ENCODE results near the gene FCHO2.

FCHO2 gene

DNA sequence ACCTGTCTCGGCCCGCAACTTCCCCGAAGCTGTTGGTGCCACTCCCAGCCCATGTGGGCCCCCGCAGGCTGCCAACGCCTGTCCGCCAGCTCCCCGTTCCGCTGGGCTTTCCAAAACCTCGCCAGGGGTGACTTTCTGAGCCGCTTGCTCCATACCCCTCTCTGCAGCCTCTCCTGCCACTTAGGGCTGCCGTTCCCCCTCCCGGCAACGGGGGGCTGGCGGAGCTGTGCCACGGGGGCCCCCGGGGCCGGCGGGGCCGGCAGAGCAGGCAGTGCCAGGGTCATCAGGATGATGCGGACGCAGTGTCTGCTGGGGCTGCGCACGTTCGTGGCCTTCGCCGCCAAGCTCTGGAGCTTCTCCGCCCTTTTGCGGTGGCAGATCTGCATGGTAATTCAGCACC is 40.8 kb downstream of the FCHO2 start:
- Histone ChIP-seq H3F3A (ENCODE audit: insufficient read depth) (no peaks in the 10 kb centered on the region), H3K9ac (ENCODE audit: low read length) (no peak overlapping the region), H3K4me2 (ENCODE audit: low read depth, low read length, poor library complexity, severe bottlenecking) (no peak overlapping the region), H3K36me3 (ENCODE audit: low read length) (no peaks in the 10 kb centered on the region), H3K79me2 (ENCODE audit: insufficient read depth, low read length) (no peaks in the 10 kb centered on the region), H4K20me1 (ENCODE audit: low read depth, low read length) (no peaks in the 10 kb centered on the region), H3K9me3 (ENCODE audit: insufficient read depth, low read length) (no peaks in the 10 kb centered on the region), H3K9me2 (replicated peaks; ENCODE audit: insufficient read depth, low read length) (no peaks in the 10 kb centered on the region), H3K27ac (ENCODE audit: low read depth, low read length) (no peak overlapping the region), H3K27me3 (ENCODE audit: low read length) (no peaks in the 10 kb centered on the region), H2AFZ (ENCODE audit: low read depth, low read length, severe bottlenecking) (no peak overlapping the region), H3K4me3 (ENCODE audit: insufficient read depth, low read length, poor library complexity, severe bottlenecking) (no peak overlapping the region)
- no peak for TF ChIP-seq EZH2phosphoT487 (conservative IDR thresholded peaks at IDR 0.05; ENCODE audit: low read length)
- no peak for TF ChIP-seq CTCF (IDR thresholded peaks at IDR 0.05; ENCODE audit: insufficient read depth, low read length, poor library complexity, severe bottlenecking)

DNA sequence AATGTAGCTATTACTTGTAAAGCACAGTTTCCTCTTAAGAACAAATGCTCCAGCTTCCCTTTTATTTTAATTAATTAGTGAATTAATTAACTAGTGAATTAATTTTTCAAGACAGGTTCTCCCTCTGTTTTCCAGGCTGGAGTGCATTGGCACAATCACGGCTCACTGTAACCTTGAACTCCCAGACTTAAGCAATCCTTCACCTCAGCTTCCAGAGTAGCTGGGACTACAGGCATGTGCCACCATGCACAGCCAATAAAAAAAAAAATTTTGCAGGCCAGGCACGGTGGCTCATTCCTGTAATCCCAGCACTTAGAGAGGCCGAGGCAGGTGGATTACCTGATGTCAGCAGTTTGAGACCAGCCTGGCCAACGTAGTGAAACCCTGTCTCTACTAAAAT is 44.1 kb downstream of the FCHO2 start:
- H3K9ac ChIP-seq (ENCODE audit: low read length) = no peak overlapping the region
- no peak overlapping the region for H2AFZ ChIP-seq (ENCODE audit: low read depth, low read length, severe bottlenecking)
- H3K27ac ChIP-seq (ENCODE audit: low read depth, low read length) = no peak overlapping the region
- no peaks in the 10 kb centered on the region for H3K9me2 ChIP-seq (replicated peaks; ENCODE audit: insufficient read depth, low read length)
- H3K36me3 ChIP-seq (ENCODE audit: low read length) = no peaks in the 10 kb centered on the region
- H3K79me2 ChIP-seq (ENCODE audit: insufficient read depth, low read length) = no peaks in the 10 kb centered on the region
- TF ChIP-seq EZH2phosphoT487 (conservative IDR thresholded peaks at IDR 0.05; ENCODE audit: low read length) (no peak), CTCF (IDR thresholded peaks at IDR 0.05; ENCODE audit: insufficient read depth, low read length, poor library complexity, severe bottlenecking) (no peak)
- no peaks in the 10 kb centered on the region for H4K20me1 ChIP-seq (ENCODE audit: low read depth, low read length)
- no peaks in the 10 kb centered on the region for H3K9me3 ChIP-seq (ENCODE audit: insufficient read depth, low read length)
- H3K4me3 ChIP-seq (ENCODE audit: insufficient read depth, low read length, poor library complexity, severe bottlenecking) = no peak overlapping the region
- no peaks in the 10 kb centered on the region for H3K27me3 ChIP-seq (ENCODE audit: low read length)
- no peaks in the 10 kb centered on the region for H3F3A ChIP-seq (ENCODE audit: insufficient read depth)
- no peak overlapping the region for H3K4me2 ChIP-seq (ENCODE audit: low read depth, low read length, poor library complexity, severe bottlenecking)

GRCh38 chr5:73005886-73006285 is 50.0 kb downstream of the FCHO2 start:
- H3K4me3 ChIP-seq (ENCODE audit: insufficient read depth, low read length, poor library complexity, severe bottlenecking) = no peak overlapping the region
- H3K27me3 ChIP-seq (ENCODE audit: low read length) = no peaks in the 10 kb centered on the region
- TF ChIP-seq CTCF (IDR thresholded peaks at IDR 0.05; ENCODE audit: insufficient read depth, low read length, poor library complexity, severe bottlenecking) (no peak), EZH2phosphoT487 (conservative IDR thresholded peaks at IDR 0.05; ENCODE audit: low read length) (no peak)
- no peaks in the 10 kb centered on the region for H3K9me3 ChIP-seq (ENCODE audit: insufficient read depth, low read length)
- no peaks in the 10 kb centered on the region for H4K20me1 ChIP-seq (ENCODE audit: low read depth, low read length)
- H3K36me3 ChIP-seq (ENCODE audit: low read length) = no peaks in the 10 kb centered on the region
- H2AFZ ChIP-seq (ENCODE audit: low read depth, low read length, severe bottlenecking) = no peak overlapping the region
- H3K9ac ChIP-seq (ENCODE audit: low read length) = no peak overlapping the region
- no peak overlapping the region for H3K27ac ChIP-seq (ENCODE audit: low read depth, low read length)
- H3K9me2 ChIP-seq (replicated peaks; ENCODE audit: insufficient read depth, low read length) = no peaks in the 10 kb centered on the region
- H3F3A ChIP-seq (ENCODE audit: insufficient read depth) = no peaks in the 10 kb centered on the region
- H3K4me2 ChIP-seq (ENCODE audit: low read depth, low read length, poor library complexity, severe bottlenecking) = no peak overlapping the region
- no peaks in the 10 kb centered on the region for H3K79me2 ChIP-seq (ENCODE audit: insufficient read depth, low read length)

DNA sequence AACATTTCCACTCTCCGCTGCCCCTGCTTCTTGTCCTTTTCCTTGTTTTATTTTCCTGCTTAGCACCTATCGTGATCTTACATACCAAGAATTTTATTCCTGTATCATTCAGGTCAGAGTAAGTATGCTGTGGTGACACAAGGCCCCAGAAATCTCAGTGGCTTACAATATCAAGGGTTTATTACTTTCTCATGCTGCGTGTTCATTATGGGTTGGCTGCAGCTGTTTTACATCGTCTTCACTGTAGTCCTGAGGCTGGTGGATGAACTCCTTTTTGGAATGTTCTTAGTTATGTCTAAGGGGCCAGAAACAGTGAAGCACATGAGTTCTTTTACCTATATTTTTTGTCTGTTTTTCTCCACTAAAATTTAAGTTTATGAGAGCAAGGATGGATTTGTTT is 51.2 kb downstream of the FCHO2 start:
- Histone ChIP-seq H3K27ac (ENCODE audit: low read depth, low read length) (no peak overlapping the region), H3K4me3 (ENCODE audit: insufficient read depth, low read length, poor library complexity, severe bottlenecking) (no peak overlapping the region), H3K9me2 (replicated peaks; ENCODE audit: insufficient read depth, low read length) (no peaks in the 10 kb centered on the region), H3K36me3 (ENCODE audit: low read length) (no peaks in the 10 kb centered on the region), H3K9me3 (ENCODE audit: insufficient read depth, low read length) (no peaks in the 10 kb centered on the region), H3K27me3 (ENCODE audit: low read length) (no peaks in the 10 kb centered on the region), H3K79me2 (ENCODE audit: insufficient read depth, low read length) (no peaks in the 10 kb centered on the region), H2AFZ (ENCODE audit: low read depth, low read length, severe bottlenecking) (no peak overlapping the region), H3F3A (ENCODE audit: insufficient read depth) (no peaks in the 10 kb centered on the region), H3K9ac (ENCODE audit: low read length) (no peak overlapping the region), H4K20me1 (ENCODE audit: low read depth, low read length) (no peaks in the 10 kb centered on the region), H3K4me2 (ENCODE audit: low read depth, low read length, poor library complexity, severe bottlenecking) (no peak overlapping the region)
- TF ChIP-seq CTCF (IDR thresholded peaks at IDR 0.05; ENCODE audit: insufficient read depth, low read length, poor library complexity, severe bottlenecking) = no peak
- no peak for TF ChIP-seq EZH2phosphoT487 (conservative IDR thresholded peaks at IDR 0.05; ENCODE audit: low read length)

Measured in SU-DHL-6 (cell line).